ENCODE measurements around the gene GJA3.

Gene GJA3

DNA sequence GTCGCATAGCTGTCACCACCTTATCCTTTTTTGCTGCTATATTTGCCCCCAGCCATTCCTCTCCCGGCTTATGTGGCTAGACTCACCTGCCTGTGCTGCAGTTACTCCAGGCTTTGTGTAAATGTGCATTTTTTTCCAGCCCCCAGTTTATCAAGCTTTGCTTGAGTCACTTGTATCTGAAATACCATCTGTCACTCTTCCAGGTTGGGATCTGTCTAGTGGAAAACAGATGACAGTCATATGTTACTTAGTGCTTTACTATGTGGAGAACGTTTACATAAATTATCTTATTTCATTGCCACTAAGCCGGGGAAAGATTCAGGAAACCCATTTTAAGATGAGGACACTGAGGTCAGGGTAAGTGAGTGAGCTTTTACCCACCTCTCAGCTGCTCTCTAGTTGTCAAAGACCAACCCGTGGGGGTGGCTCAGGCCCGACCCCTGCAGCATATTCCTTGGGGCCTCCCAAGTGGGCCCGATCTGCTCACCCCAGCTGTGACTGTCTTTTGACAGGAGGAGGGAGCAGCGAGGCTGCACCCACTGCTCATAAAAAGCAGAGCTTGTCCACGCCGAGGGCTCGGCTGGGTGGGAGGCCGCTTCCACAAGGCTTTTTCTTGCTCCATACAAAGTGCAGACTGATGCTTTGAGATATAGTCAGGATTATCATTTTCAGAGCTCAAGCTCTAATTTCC lies 24.7 kb upstream of the GJA3 start:
- no peak for DNase-seq (ENCODE audit: low spot score)
- in situ Hi-C loops (cut with MboI; ENCODE audit: low pct_unique_long_range_greater_than_20kb, low sequenced_read_pairs, unreplicated experiment), result loop anchor here (10.0 to 25.0 kb wide), 3 partner anchors 299 to 727 kb away; partner anchors contain the start of gene XPO4
- TF ChIP-seq, protein P1, sequence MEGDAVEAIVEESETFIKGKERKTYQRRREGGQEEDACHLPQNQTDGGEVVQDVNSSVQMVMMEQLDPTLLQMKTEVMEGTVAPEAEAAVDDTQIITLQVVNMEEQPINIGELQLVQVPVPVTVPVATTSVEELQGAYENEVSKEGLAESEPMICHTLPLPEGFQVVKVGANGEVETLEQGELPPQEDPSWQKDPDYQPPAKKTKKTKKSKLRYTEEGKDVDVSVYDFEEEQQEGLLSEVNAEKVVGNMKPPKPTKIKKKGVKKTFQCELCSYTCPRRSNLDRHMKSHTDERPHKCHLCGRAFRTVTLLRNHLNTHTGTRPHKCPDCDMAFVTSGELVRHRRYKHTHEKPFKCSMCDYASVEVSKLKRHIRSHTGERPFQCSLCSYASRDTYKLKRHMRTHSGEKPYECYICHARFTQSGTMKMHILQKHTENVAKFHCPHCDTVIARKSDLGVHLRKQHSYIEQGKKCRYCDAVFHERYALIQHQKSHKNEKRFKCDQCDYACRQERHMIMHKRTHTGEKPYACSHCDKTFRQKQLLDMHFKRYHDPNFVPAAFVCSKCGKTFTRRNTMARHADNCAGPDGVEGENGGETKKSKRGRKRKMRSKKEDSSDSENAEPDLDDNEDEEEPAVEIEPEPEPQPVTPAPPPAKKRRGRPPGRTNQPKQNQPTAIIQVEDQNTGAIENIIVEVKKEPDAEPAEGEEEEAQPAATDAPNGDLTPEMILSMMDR (IDR thresholded peaks at IDR 0.05; ENCODE audit: extremely low read depth, insufficient read depth, missing control alignments), result no peak

GRCh38 chr13:20182231-20182846 lies 21.5 kb upstream of the GJA3 start:
- TF ChIP-seq, protein P1 (IDR thresholded peaks at IDR 0.05; ENCODE audit: extremely low read depth, insufficient read depth, missing control alignments), result peak; percentile 83
- peak; percentile 86 for DNase-seq (ENCODE audit: low spot score)
- in situ Hi-C loops (cut with MboI; ENCODE audit: low pct_unique_long_range_greater_than_20kb, low sequenced_read_pairs, unreplicated experiment), result loop anchor here (10.0 to 25.0 kb wide), 3 partner anchors 302 to 730 kb away; partner anchors contain the start of gene XPO4

- in situ Hi-C loops (cut with MboI; ENCODE audit: low pct_unique_long_range_greater_than_20kb, low sequenced_read_pairs, unreplicated experiment), result loop anchor here (10.0 to 25.0 kb wide), 3 partner anchors 304 to 731 kb away; partner anchors contain the start of gene XPO4
- no peak for DNase-seq (ENCODE audit: low spot score)
- TF ChIP-seq, protein P1 (IDR thresholded peaks at IDR 0.05; ENCODE audit: extremely low read depth, insufficient read depth, missing control alignments), result no peak
These were observed 20.3 kb upstream of the GJA3 start for GRCh38 chr13:20181188-20181587.

DNA sequence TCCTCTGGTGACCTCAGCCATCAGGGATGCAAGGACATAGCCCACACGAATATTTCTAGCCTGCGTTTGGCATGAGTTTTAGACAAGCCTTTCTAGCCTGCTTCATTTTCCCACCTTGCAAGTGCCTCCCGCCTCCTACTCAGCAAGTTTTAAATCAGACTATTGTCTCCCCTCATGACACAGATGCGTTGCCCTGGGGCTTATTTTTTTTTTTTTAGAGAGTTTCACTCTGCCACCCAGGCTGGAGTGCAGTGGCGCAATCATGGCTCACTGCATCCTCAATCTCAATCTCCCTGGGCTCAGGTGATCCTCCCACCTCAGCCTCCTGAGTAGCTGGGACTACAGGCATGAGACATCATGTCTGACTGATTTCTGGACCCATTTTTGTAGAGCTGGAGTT lies 17.3 kb upstream of the GJA3 start:
- in situ Hi-C loops (cut with MboI; ENCODE audit: low pct_unique_long_range_greater_than_20kb, low sequenced_read_pairs, unreplicated experiment), result loop anchor here (25.0 kb wide), 2 partner anchors 659 to 734 kb away; partner anchors contain the start of gene XPO4
- DNase-seq (ENCODE audit: low spot score), result no peak
- TF ChIP-seq, protein P1 (IDR thresholded peaks at IDR 0.05; ENCODE audit: extremely low read depth, insufficient read depth, missing control alignments), result no peak

DNA sequence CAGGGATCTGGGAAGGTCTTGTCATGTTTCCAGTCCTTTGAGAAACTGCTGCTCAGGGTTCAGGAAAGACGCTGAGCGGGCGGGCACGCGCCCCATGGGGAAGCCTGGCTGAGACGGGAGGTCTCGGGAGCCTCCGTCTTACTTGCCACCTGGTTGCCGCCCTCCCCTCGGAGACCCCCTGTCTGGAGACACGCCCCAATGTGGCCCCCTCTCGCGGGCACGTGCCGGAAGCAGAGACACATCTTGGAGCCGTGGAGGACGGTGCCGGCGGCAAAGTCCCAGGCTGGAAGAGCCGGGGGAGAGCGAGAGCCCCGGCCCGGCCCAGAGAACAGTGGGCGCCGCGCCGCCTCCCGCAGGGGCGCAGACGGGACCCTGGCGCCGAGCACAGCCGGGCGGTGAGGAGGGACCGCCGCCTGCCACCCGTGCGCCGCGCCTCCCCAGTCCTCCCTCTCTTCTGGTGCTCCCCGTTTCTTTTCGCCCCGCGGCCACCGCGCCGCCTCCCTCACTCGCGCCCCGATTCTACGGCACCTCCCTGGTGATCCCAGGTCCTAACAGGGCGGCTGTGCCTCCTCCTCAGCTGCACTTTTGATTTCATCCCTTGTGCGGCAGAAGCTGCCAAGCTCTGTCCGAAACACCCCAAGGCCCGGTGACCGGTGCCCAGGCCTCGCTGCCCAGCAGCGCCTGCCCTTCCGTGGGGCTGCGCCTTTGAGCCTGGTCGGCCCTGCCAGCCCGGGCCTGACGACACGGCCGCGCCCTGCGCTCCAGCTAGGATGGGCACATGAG lies 16.4 kb upstream of the GJA3 start:
- DNase-seq (ENCODE audit: low spot score), result no peak
- TF ChIP-seq, protein P1 (IDR thresholded peaks at IDR 0.05; ENCODE audit: extremely low read depth, insufficient read depth, missing control alignments), result no peak
- in situ Hi-C loops (cut with MboI; ENCODE audit: low pct_unique_long_range_greater_than_20kb, low sequenced_read_pairs, unreplicated experiment), result loop anchor here (25.0 kb wide), 2 partner anchors 660 to 735 kb away; partner anchors contain the start of gene XPO4
